22Rv1 (cell line): ENCODE results near the gene SLC25A21.

Source experiments
- ZFX ChIP-seq: fragments of 450-650 bp; IDR thresholded peaks from 2 replicates; pipeline ENCODE4 v1.6.1; 2017; ENCODE audit warnings: antibody characterized with exemption, borderline replicate concordance
- TF ChIP-seq, protein P1 (sequence below): fragments of 450-650 bp; IDR thresholded peaks from 2 replicates; pipeline ENCODE4 v1.5.1; 2017; ENCODE audit warnings: mild to moderate bottlenecking

DNA sequence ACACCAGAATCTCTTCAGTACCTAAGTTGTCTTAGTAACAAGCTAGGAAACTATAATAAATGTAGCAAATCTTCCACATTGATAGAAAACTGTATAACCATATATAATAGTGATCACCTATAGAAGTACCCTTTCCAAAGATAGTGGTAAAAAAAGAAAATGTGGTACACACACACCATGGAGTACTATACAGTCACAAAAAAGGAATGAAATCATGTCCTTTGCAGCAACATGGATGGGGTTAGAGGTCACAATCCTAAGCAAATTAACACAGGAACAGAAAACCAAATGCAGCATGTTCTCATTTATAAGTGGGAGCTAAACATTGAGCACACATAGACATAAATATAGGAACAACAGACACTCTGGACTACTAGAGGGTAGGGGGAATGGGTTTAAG lies 90.5 kb downstream of the SLC25A21 start:
- TF ChIP-seq, protein P1, sequence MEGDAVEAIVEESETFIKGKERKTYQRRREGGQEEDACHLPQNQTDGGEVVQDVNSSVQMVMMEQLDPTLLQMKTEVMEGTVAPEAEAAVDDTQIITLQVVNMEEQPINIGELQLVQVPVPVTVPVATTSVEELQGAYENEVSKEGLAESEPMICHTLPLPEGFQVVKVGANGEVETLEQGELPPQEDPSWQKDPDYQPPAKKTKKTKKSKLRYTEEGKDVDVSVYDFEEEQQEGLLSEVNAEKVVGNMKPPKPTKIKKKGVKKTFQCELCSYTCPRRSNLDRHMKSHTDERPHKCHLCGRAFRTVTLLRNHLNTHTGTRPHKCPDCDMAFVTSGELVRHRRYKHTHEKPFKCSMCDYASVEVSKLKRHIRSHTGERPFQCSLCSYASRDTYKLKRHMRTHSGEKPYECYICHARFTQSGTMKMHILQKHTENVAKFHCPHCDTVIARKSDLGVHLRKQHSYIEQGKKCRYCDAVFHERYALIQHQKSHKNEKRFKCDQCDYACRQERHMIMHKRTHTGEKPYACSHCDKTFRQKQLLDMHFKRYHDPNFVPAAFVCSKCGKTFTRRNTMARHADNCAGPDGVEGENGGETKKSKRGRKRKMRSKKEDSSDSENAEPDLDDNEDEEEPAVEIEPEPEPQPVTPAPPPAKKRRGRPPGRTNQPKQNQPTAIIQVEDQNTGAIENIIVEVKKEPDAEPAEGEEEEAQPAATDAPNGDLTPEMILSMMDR: no peak
- TF ChIP-seq ZFX: no peak
